Measurements from ENCODE around the gene MARK1.

The MARK1 gene

DNA sequence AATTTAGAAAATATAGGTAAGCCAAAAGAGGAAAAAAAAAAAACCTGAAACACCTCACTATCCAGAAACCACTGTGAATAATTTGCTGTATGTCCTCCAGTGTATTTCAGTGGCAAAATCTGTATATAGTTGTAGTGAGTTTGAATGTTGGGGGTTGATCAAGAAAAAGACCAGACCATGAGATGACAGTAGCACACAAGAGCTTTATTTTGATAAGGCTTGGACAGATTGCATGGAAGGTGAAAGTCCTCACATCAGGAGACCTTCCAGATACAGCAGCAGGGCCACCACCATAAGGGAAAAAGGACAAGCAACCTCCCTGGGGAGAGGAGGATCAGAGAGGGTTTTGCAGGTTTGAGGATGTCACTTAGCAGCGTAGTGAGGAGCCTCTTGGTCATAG lies 146.0 kb downstream of the MARK1 start:
- Histone ChIP-seq H3K23ac (ENCODE audit: low read depth, low read length, poor library complexity) (no peak overlapping the region), H3K36me3 (replicated peaks in 1 of 2; ENCODE audit: control insufficient read depth in 2 of 2, insufficient read depth in 2 of 2, low read length in 2 of 2) (no peaks in the 10 kb centered on the region), H3K18ac (ENCODE audit: low read length) (no peak overlapping the region), H3K4me1 (ENCODE audit: control insufficient read depth in 2 of 2, insufficient read depth in 1 of 2, low read depth in 1 of 2, low read length in 2 of 2) (no peaks in the 10 kb centered on the region), H3K4ac (ENCODE audit: low read length) (no peak overlapping the region), H4K91ac (ENCODE audit: low read depth, low read length, poor library complexity) (no peak overlapping the region), H3K4me3 (ENCODE audit: low read length in 2 of 2) (no peak overlapping the region), H2BK5ac (ENCODE audit: low read length) (no peak overlapping the region), H3K14ac (ENCODE audit: low read length) (no peak overlapping the region), H3K27me3 (ENCODE audit: control insufficient read depth in 3 of 3, insufficient read depth in 3 of 3, low read depth in 1 of 3, low read length in 3 of 3) (peaks cover 0 to under 1% (median 0%) of the 10 kb centered on the region in 3 experiments), H3K9me3 (replicated peaks in 1 of 2; ENCODE audit: control insufficient read depth in 2 of 2, insufficient read depth in 1 of 2, low read depth in 1 of 2, low read length in 2 of 2) (peaks cover 0 to 1% of the 10 kb centered on the region in 2 donors), H2BK120ac (ENCODE audit: low read depth, low read length) (no peak overlapping the region), H3K9ac (ENCODE audit: low read depth, low read length, poor library complexity) (no peak overlapping the region), H2BK12ac (ENCODE audit: low read length) (no peak overlapping the region), H2BK15ac (ENCODE audit: low read length) (no peak overlapping the region), H3K4me2 (ENCODE audit: insufficient read depth, low read length, poor library complexity, severe bottlenecking) (no peak overlapping the region), H3K79me1 (ENCODE audit: low read depth, low read length) (no peaks in the 10 kb centered on the region), H4K8ac (ENCODE audit: low read depth, low read length) (no peak overlapping the region), H3K27ac (replicated peaks; ENCODE audit: low read length) (no peak overlapping the region), H2AK5ac (ENCODE audit: low read depth, low read length) (no peak overlapping the region), H2AFZ (ENCODE audit: low read length) (no peak overlapping the region)
- WGBS, 2 donors (ENCODE audit: extremely low coverage in 2 of 2, insufficient read length in 2 of 2, insufficient replicate concordance in 1 of 2): no CpG with 5 or more reads among the region's 1 CpG
- no peak for DNase-seq (ENCODE audit: low spot score)

DNA sequence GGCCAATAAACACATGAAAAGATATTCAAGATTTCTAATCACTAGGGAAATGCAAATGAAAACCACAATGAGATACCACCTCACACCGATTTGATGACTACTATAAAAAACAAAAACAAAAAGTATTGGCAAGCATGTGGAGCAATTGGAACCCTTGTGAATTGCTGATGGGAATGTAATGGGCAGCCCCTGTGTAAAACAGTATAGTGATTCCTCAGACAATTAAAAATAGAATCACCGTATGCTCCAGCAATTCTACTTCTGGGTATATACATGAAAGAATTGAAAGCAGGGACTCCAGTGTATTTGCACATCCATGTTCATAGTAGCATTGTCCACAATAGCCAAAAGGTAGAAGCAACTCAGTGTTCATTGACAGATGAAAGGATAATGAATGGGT lies 149.3 kb downstream of the MARK1 start:
- Histone ChIP-seq H3K23ac (ENCODE audit: low read depth, low read length, poor library complexity) (no peak overlapping the region), H3K9me3 (replicated peaks in 1 of 2; ENCODE audit: control insufficient read depth in 2 of 2, insufficient read depth in 1 of 2, low read depth in 1 of 2, low read length in 2 of 2) (no peaks in the 10 kb centered on the region), H3K27me3 (ENCODE audit: control insufficient read depth in 3 of 3, insufficient read depth in 3 of 3, low read depth in 1 of 3, low read length in 3 of 3) (peaks cover 0 to 4% (median 0%) of the 10 kb centered on the region in 3 experiments), H3K9ac (ENCODE audit: low read depth, low read length, poor library complexity) (no peak overlapping the region), H3K4ac (ENCODE audit: low read length) (no peak overlapping the region), H4K91ac (ENCODE audit: low read depth, low read length, poor library complexity) (no peak overlapping the region), H2BK120ac (ENCODE audit: low read depth, low read length) (no peak overlapping the region), H3K14ac (ENCODE audit: low read length) (no peak overlapping the region), H2AFZ (ENCODE audit: low read length) (no peak overlapping the region), H3K4me2 (ENCODE audit: insufficient read depth, low read length, poor library complexity, severe bottlenecking) (no peak overlapping the region), H2AK5ac (ENCODE audit: low read depth, low read length) (no peak overlapping the region), H4K8ac (ENCODE audit: low read depth, low read length) (no peak overlapping the region), H3K36me3 (replicated peaks in 1 of 2; ENCODE audit: control insufficient read depth in 2 of 2, insufficient read depth in 2 of 2, low read length in 2 of 2) (no peaks in the 10 kb centered on the region), H2BK5ac (ENCODE audit: low read length) (no peak overlapping the region), H3K4me1 (ENCODE audit: control insufficient read depth in 2 of 2, insufficient read depth in 1 of 2, low read depth in 1 of 2, low read length in 2 of 2) (no peaks in the 10 kb centered on the region), H2BK12ac (ENCODE audit: low read length) (no peak overlapping the region), H3K79me1 (ENCODE audit: low read depth, low read length) (no peaks in the 10 kb centered on the region), H3K18ac (ENCODE audit: low read length) (no peak overlapping the region), H3K4me3 (ENCODE audit: low read length in 2 of 2) (no peak overlapping the region), H3K27ac (replicated peaks; ENCODE audit: low read length) (no peak overlapping the region), H2BK15ac (ENCODE audit: low read length) (no peak overlapping the region)
- no CpG with 5 or more reads among the region's 2 CpGs for WGBS, 2 donors (ENCODE audit: extremely low coverage in 2 of 2, insufficient read length in 2 of 2, insufficient replicate concordance in 1 of 2)
- DNase-seq (ENCODE audit: low spot score): no peak

DNA sequence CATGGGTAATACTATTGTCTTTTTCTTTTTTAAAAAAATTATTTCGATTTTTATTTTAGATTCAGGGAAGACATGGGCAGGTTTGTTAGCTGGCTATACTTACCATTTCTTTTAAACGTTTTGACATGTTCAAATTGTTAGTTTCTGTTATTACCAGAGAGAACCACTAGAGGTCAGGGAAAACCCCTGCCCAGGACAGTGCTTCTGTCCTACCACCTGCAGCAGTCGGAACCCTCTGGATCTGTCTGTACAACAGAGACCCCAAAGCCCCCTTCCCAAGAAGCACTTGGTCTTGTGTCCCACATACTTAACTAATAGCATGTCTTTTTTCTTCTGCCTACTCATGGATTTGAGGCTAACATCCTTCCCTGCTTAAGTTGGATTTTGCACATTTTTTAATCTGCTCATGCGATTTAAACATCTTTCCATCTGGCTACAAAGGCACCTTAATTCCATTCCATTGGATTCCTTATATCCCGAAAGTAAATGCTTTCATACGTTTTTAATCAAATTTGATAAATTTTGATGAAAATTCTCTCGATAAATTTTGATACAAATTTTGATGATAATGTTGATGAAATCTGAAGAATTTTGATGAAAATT lies 152.2 kb downstream of the MARK1 start:
- Histone ChIP-seq H3K9me3 (replicated peaks in 1 of 2; ENCODE audit: control insufficient read depth in 2 of 2, insufficient read depth in 1 of 2, low read depth in 1 of 2, low read length in 2 of 2) (no peaks in the 10 kb centered on the region), H4K8ac (ENCODE audit: low read depth, low read length) (no peak overlapping the region), H2BK15ac (ENCODE audit: low read length) (no peak overlapping the region), H2AK5ac (ENCODE audit: low read depth, low read length) (no peak overlapping the region), H3K23ac (ENCODE audit: low read depth, low read length, poor library complexity) (no peak overlapping the region), H3K4me3 (ENCODE audit: low read length in 2 of 2) (no peak overlapping the region), H3K4me2 (ENCODE audit: insufficient read depth, low read length, poor library complexity, severe bottlenecking) (no peak overlapping the region), H3K27me3 (ENCODE audit: control insufficient read depth in 3 of 3, insufficient read depth in 3 of 3, low read depth in 1 of 3, low read length in 3 of 3) (peaks cover 0 to 11% (median 0%) of the 10 kb centered on the region in 3 experiments), H2BK120ac (ENCODE audit: low read depth, low read length) (no peak overlapping the region), H2BK12ac (ENCODE audit: low read length) (no peak overlapping the region), H3K36me3 (replicated peaks in 1 of 2; ENCODE audit: control insufficient read depth in 2 of 2, insufficient read depth in 2 of 2, low read length in 2 of 2) (no peaks in the 10 kb centered on the region), H2BK5ac (ENCODE audit: low read length) (no peak overlapping the region), H3K18ac (ENCODE audit: low read length) (no peak overlapping the region), H3K27ac (replicated peaks; ENCODE audit: low read length) (no peak overlapping the region), H2AFZ (ENCODE audit: low read length) (no peak overlapping the region), H3K4ac (ENCODE audit: low read length) (no peak overlapping the region), H3K4me1 (ENCODE audit: control insufficient read depth in 2 of 2, insufficient read depth in 1 of 2, low read depth in 1 of 2, low read length in 2 of 2) (no peaks in the 10 kb centered on the region), H3K9ac (ENCODE audit: low read depth, low read length, poor library complexity) (no peak overlapping the region), H3K14ac (ENCODE audit: low read length) (no peak overlapping the region), H4K91ac (ENCODE audit: low read depth, low read length, poor library complexity) (no peak overlapping the region), H3K79me1 (ENCODE audit: low read depth, low read length) (no peaks in the 10 kb centered on the region)
- WGBS, 2 donors (ENCODE audit: extremely low coverage in 2 of 2, insufficient read length in 2 of 2, insufficient replicate concordance in 1 of 2): no CpG with 5 or more reads among the region's 7 CpGs
- peak; percentile 36 for DNase-seq (ENCODE audit: low spot score)

DNA sequence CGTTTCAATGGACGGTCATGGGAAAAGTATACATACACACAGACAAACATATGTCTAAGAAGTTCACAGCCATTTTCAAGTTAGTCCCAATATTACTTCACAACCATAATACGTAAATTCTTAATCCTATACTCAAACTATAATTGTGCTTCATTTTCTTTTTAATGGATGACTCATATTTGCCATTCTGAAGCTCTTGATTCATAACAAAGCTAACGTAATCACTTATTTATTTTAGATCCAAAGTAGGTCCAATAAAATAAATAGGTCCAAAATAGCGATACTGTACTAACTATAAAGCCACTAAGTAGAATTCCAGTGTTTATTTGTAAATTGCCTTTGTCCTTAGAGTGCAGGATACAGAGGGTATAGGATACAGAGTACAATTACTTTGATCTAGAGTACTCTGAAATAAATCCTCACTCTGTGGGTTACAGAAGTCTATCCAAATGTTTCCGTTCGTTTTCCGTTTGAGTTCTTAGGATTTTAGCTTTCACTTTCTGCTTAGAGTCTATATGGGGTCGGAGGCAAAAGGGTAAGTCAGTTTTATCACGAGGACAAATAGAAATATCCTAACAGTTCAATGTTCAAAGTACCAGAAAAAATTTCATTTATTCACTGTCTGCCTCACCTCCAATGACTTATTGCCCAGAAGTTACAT lies 153.4 kb downstream of the MARK1 start:
- whole genome bisulfite sequencing, 2 donors (ENCODE audit: extremely low coverage in 2 of 2, insufficient read length in 2 of 2, insufficient replicate concordance in 1 of 2): 100% methylated on average over 1 of the region's 10 CpGs; no CpG with 5 or more reads in 1 of the 2 donors

More for the DNA sequence above, 153.4 kb downstream of the MARK1 start:
- Histone ChIP-seq H4K8ac (ENCODE audit: low read depth, low read length) (no peak overlapping the region), H4K91ac (ENCODE audit: low read depth, low read length, poor library complexity) (no peak overlapping the region), H3K9me3 (replicated peaks in 1 of 2; ENCODE audit: control insufficient read depth in 2 of 2, insufficient read depth in 1 of 2, low read depth in 1 of 2, low read length in 2 of 2) (no peaks in the 10 kb centered on the region), H3K9ac (ENCODE audit: low read depth, low read length, poor library complexity) (no peak overlapping the region), H3K23ac (ENCODE audit: low read depth, low read length, poor library complexity) (no peak overlapping the region), H3K27me3 (ENCODE audit: control insufficient read depth in 3 of 3, insufficient read depth in 3 of 3, low read depth in 1 of 3, low read length in 3 of 3) (peaks cover 0 to 20% (median 0%) of the 10 kb centered on the region in 3 experiments), H2BK120ac (ENCODE audit: low read depth, low read length) (no peak overlapping the region), H2BK15ac (ENCODE audit: low read length) (no peak overlapping the region), H3K4me1 (ENCODE audit: control insufficient read depth in 2 of 2, insufficient read depth in 1 of 2, low read depth in 1 of 2, low read length in 2 of 2) (no peaks in the 10 kb centered on the region), H3K36me3 (replicated peaks in 1 of 2; ENCODE audit: control insufficient read depth in 2 of 2, insufficient read depth in 2 of 2, low read length in 2 of 2) (no peaks in the 10 kb centered on the region), H3K4ac (ENCODE audit: low read length) (no peak overlapping the region), H3K27ac (replicated peaks; ENCODE audit: low read length) (no peak overlapping the region), H3K14ac (ENCODE audit: low read length) (no peak overlapping the region), H3K4me3 (ENCODE audit: low read length in 2 of 2) (no peak overlapping the region), H2AK5ac (ENCODE audit: low read depth, low read length) (no peak overlapping the region), H2BK12ac (ENCODE audit: low read length) (no peak overlapping the region), H3K79me1 (ENCODE audit: low read depth, low read length) (no peaks in the 10 kb centered on the region), H2BK5ac (ENCODE audit: low read length) (no peak overlapping the region), H3K4me2 (ENCODE audit: insufficient read depth, low read length, poor library complexity, severe bottlenecking) (no peak overlapping the region), H2AFZ (ENCODE audit: low read length) (no peak overlapping the region), H3K18ac (ENCODE audit: low read length) (no peak overlapping the region)
- no peak for DNase-seq (ENCODE audit: low spot score)

All from neuronal stem cell (in vitro differentiated cells).